Stomach (tissue), 4 donors: ENCODE measurements around the gene SLC6A17.

ENCODE experiments used
- POLR2AphosphoS5 ChIP-seq, 3 donors: sonication (generic); formaldehyde crosslinking; IDR thresholded peaks; one replicate each; pipeline ENCODE4 v1.6.1; 2016; ENCODE audit warnings: antibody characterized with exemption in 3 of 3
- TF ChIP-seq, protein P1 (sequence below), 7 experiments: fragments of 450-650 bp in 4 of 7; fragments of 200-600 bp in 3 of 7; sonication (generic) in 3 of 7; IDR thresholded peaks; one replicate each; pipeline ENCODE4 v1.5.1; 2016 to 2019; ENCODE audit warnings: antibody characterized with exemption in 7 of 7, control low read depth in 2 of 7, mild to moderate bottlenecking in 1 of 7

DNA sequence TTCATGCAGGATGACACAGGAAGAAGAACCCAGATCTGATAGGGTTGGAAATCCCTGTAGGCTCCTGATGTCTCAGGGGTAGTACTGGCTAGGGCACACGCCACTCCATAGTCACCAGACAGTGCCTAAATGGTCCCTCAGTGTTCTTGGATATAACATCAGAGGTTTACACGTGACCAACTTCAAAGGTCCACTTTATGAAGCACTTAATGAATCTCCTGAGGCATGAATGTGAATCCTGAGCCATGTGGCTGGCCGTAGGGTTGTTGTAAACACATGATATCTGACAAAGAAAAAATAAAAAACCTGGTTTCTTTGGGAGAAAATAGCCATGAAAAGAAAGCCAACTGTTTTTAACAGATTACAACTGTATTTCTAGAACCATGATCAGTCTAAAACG, 27.5 kb downstream of the SLC6A17 start:
- TF ChIP-seq, protein P1, sequence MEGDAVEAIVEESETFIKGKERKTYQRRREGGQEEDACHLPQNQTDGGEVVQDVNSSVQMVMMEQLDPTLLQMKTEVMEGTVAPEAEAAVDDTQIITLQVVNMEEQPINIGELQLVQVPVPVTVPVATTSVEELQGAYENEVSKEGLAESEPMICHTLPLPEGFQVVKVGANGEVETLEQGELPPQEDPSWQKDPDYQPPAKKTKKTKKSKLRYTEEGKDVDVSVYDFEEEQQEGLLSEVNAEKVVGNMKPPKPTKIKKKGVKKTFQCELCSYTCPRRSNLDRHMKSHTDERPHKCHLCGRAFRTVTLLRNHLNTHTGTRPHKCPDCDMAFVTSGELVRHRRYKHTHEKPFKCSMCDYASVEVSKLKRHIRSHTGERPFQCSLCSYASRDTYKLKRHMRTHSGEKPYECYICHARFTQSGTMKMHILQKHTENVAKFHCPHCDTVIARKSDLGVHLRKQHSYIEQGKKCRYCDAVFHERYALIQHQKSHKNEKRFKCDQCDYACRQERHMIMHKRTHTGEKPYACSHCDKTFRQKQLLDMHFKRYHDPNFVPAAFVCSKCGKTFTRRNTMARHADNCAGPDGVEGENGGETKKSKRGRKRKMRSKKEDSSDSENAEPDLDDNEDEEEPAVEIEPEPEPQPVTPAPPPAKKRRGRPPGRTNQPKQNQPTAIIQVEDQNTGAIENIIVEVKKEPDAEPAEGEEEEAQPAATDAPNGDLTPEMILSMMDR (IDR thresholded peaks at IDR 0.05), result no peak
- TF ChIP-seq POLR2AphosphoS5 (IDR thresholded peaks at IDR 0.05), result no peak
